ENCODE results near the gene PRPS1.
"Not testable (repeated sequence)": the region's sequence is repeated elsewhere in the genome, so short reads cannot be mapped to it uniquely, and the experiment has no call there.

PRPS1 gene

DNA sequence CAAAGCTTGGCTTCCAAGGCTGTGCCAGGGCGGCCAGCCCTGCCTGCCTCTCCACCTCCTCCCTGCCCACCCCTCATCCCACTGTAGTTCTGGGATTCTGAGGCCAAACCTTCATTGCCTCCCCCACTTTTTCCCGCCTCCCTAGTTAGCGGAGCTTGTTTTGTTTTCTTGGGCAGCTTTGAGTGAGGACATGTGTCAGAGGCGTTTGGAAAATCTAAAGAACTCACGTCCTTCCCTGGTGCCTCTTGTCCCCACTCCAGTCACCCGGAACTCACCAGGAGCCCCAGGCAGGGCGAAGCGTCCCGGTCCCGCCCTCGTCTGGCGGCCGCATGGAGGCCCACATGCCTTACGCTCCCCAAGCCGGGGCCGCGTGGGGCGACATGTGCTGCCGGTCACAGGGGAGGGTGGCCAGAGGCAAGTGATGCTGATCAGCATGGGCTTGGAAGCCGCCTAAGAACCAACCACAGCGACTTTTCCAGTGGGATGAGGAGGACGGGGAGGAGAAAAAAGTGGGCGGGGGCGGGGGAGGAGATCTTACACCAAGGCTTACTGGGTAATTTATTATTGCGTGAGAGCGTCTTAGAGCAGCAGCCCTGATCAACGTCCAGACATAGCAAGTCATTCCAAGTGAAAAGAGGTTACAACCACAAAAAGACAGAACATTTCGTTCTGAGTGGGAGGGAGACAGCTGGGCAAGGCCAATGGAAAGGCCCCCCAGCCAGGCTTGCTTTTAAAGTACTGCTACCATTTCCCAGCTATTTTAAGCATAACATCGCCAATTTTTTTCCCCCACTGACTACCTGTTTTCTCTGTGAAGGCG, 48.5 kb downstream of the PRPS1 start:
- DNase-seq, result peak in 1 of 2 experiments; percentile 19

DNA sequence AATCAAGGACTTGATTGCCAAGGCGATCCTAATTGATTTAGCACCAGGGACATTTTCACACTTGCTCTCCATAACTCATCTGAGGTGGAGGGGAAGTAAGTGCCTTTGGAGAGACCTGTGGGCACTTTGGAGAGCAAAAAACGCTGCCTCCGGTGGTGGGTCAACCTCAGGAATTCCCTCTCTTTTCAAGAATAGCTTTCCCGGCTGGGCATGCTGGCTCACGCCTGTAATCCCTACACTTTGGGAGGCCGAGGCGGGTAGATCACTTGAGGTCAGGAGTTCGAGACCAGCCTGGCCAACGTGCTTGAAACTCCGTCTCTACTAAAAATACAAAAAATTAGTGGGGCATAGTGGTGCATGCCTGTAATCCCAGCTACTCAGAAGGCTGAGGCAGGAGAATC, 49.2 kb downstream of the PRPS1 start:
- DNase-seq, result no peak

DNA sequence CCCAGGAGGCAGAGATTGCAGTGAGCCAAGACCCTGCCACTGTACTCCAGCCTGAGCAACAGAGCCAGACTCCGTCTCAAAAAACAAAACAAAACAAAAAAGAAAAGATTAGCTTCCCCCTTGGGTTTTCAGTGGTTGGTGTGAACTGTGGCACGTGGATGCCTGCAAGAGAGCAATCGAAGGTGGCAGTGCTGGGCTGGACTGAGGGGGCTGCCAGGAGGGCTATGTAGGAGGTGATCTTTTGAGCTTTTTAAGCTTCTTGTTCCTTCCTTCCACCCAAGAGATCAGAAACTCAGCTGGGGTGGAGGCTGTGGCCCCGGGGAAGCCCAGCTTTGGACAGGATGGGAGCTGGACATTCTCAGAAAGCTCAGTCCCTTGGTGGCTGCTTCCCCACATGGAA, 49.6 kb downstream of the PRPS1 start:
- DNase-seq, result no peak

GRCh38 chrX:107678957-107679740, 50.8 kb downstream of the PRPS1 start:
- no peak for DNase-seq

GRCh38 chrX:107682256-107682655, 53.9 kb downstream of the PRPS1 start:
- DNase-seq, result no peak

- no peak for DNase-seq
Measured at GRCh38 chrX:107683124-107683895, 55.0 kb downstream of the PRPS1 start.

DNA sequence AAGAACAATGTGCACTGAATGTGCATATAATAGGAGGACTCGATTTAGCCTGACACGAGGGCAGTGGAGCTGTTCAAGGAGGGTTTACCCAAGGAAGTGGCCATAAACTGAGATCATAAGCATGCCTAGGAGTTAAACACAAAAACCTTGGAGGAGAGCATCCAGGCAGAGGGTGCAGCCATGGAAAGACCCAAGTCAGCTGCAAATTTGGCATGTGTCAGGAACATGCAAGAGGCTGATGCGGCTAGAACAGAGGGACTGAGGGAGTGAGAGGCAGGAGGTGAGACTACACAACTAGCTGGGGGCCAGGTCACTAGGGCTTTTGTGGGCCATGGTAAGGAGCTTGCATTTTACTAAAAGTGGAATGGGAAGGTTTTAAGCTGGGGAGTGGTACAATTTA, 55.6 kb downstream of the PRPS1 start:
- DNase-seq, result no peak

GRCh38 chrX:107684956-107685385, 56.7 kb downstream of the PRPS1 start:
- DNase-seq, result no peak

- DNase-seq, result not testable (repeated sequence)
Measured at GRCh38 chrX:107685586-107685985, 57.3 kb downstream of the PRPS1 start.

GRCh38 chrX:107686026-107686425, 57.7 kb downstream of the PRPS1 start:
- DNase-seq, result no peak

DNA sequence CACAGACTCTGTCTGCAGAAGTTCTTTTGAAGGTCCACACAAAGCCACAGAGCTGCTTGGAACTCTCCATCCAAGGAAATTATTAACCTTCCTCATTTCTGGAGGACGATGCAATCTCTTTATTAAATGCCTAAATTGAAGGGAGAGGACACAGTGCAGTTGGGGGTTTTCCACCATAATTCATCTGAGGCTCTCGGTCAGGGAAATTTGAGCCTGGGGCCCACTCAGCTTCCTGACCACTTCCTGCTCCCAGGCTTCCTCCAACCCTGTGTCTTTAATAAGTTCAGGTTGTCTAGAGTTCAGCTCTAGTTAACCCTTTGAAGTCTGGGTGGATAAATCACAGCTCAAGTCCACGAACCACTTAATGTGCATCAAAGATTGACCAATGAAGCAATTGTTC, 58.5 kb downstream of the PRPS1 start:
- no peak for DNase-seq

DNA sequence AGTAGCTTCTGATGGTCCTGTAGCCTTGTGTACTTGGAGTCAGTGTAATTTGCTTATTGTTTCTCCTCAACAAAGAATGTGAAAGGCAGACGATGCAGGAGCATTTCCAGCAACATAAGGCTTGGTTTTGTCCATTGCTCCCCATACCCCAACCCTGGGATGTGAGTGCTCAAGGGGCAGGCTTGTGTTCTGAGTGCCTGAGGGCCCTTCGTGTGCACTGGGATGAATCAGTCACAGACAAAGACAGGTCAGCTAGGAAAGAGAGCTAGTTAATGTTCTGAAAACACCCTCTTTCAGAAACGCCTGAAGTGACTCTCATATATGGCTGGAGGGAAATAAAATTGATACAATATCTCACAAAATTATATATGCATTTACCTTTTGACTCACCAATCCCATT, 59.1 kb downstream of the PRPS1 start:
- DNase-seq, result no peak

DNA sequence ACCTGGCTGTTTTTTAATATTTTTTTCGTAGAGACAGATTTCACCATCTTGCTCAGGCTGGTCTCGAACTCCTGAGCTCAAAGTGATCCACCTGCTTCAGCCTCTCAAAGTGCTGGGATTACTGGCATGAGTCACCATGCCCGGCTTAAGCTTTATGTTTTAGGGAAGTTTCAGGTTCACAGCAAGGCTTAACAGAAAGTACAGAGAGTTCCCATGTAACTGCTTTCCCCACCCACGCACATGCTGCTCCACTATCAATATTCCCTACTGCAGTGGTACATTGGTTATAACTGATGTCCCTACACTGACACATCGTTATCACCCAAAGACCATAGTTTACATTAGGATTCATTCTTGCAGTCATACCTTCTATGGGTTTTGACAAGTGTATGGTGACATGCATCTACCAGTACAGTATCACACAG, 62.7 kb downstream of the PRPS1 start:
- DNase-seq, result no peak

DNA sequence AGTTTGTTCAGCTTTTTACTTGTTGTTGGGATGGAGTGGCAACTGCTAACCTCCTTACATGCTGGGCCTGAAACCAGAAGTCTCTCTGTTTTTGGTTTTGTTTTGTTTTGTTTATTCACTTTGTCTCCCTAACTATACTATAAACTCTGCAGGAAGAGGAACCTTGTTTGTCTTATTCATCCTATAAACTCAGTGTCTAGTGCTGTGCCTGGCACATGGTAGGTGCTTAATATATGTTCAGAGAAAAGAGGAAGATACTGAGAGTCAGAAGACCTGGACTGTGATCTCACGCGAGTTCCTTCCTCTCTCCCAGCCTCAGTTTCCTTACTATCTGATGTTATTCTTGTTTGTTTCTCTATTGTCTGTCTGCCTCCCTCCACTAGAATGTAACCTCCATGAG, 71.3 kb downstream of the PRPS1 start:
- no peak for DNase-seq

DNA sequence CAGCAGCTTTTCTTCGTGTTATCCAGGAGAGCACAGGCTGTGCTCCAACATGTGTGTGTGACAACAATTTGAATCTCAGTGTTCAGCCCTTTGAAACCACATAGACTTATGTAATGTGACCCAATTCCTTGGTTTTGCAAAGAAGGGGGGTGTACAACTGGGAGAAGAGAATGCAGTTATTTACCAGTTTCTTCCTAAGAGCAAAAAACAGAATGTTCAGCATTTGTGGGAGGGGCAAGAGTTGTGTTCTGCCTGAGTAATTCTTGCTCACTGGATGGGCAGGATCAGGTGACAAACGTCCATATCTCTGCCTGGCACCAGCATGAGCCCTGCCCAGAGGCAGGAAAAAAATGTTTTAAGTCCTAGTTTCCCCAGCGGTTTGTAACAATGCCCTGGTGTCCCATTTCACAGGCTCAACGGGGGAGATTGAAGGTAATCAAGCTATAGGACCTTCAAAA, 72.0 kb downstream of the PRPS1 start:
- DNase-seq, result no peak

Measured in NCI-H187 (cell line).